A204.1 (cell line): Measurements from ENCODE around the gene MAP3K15.

ENCODE experiments used
- FAIRE-seq: peaks from 2 replicates; lab custom pipeline; 2012; peaks lifted over from hg19 to GRCh38; lab: Jason Lieb, UNC

MAP3K15 gene

GRCh38 chrX:19343535-19344408 lies 171.5 kb downstream of the MAP3K15 start, which contains the start of gene PDHA1:
Gene PDHA1 (plus strand): TSS chrX:19343927. CDS start chrX:19344038, 111 bp downstream.
- FAIRE-seq, result peak; percentile 73

DNA sequence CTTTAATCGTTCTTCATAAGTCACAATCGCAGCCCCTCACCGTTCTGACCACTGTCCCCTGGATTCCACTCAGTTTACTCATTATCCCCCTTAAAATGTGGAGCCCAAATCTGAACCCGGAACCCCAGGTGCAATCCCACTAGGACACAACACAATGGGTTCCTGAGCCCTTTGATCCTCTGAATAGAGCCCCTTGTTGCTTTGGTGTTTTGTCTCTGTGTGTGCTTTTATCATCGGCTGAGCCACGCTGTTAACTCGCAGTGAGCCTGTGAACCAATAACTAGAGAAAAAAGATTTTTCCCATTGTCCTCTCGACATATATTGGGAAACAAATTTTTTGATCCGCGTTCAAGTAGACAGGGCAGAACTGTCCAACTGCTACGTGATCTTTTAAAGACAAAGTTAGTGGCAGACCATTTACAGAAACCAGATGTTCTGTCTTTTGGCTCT lies 172.2 kb downstream of the MAP3K15 start:
- FAIRE-seq, result no peak

- FAIRE-seq, result no peak
These were observed 172.9 kb downstream of the MAP3K15 start for GRCh38 chrX:19342331-19342906.

GRCh38 chrX:19334945-19335626 lies 180.2 kb downstream of the MAP3K15 start:
- FAIRE-seq, result no peak

GRCh38 chrX:19332983-19333382 lies 182.3 kb downstream of the MAP3K15 start:
- no peak for FAIRE-seq

DNA sequence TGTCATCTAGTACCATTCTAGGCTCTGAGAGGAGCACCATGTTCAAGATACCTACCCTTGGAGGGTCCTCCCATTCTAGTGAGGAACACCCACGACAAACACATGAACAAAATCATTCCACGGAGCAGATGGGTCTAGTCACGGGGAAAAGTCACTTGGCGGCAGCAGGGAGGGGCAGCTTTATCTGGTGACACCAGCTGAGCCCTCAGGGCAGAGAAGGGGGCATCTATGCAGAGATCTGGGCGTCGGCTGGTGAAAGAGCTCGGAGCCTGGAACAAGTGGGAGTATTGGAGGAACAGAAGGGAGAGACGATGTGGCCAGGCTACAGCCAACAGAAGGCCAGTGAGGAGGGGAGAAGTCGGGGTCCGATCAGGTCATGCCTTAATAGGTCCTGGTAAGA lies 183.5 kb downstream of the MAP3K15 start:
- FAIRE-seq, result no peak

GRCh38 chrX:19326567-19326966 lies 188.7 kb downstream of the MAP3K15 start:
- no peak for FAIRE-seq
